ENCODE results near the gene BECN2.
A peak's percentile ranks its signal among the peaks of the same experiment; 100 is the strongest.

BECN2 gene, protein sequence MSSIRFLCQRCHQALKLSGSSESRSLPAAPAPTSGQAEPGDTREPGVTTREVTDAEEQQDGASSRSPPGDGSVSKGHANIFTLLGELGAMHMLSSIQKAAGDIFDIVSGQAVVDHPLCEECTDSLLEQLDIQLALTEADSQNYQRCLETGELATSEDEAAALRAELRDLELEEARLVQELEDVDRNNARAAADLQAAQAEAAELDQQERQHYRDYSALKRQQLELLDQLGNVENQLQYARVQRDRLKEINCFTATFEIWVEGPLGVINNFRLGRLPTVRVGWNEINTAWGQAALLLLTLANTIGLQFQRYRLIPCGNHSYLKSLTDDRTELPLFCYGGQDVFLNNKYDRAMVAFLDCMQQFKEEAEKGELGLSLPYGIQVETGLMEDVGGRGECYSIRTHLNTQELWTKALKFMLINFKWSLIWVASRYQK

GRCh38 chr1:241957692-241958494, at the start of gene BECN2:
Gene BECN2 (plus strand): TSS chr1:241957767. CDS start chr1:241957767, 0 bp downstream.
- DNase-seq = no peak

DNA sequence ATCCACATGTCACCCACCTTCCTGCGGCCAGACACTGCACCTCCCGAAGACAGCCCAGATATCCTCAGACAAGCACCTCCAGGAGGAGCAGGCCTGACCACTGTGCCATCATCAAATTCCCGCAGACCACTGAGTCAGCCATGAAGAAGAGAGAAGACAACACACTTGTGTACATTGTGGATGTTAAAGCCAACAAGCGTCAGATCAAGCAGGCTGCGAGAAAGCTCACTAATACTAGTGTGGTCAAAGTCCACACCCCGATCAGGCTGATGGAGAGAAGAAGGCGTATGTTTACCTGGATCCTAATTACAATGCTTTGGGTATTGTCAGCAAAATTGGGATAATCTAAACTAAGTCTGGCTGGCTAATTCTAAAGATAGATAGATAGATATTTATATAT, 41.4 kb upstream of the BECN2 start:
- DNase-seq = no peak

DNA sequence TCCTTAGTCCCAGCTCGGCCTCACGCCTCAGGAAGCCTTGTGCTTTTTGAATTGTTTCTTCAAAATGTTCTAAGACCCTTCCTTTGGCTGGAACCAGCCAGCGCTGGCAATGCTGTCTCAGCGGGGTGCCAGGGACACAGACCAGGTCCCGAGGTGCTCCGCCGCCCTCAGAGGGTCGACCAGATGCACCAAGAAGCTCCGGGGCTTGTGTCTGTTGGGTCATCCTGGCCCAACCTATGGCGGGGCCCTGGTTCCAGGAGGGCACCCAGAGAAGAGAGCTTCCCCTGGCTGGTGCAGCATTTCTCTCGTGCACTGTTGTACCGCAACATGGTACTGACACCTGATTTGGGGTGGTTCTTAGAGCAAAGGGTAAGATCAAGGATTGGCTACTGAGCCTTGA, 40.1 kb upstream of the BECN2 start:
- DNase-seq = no peak

GRCh38 chr1:241918879-241919278, 38.7 kb upstream of the BECN2 start:
- no peak for DNase-seq

DNA sequence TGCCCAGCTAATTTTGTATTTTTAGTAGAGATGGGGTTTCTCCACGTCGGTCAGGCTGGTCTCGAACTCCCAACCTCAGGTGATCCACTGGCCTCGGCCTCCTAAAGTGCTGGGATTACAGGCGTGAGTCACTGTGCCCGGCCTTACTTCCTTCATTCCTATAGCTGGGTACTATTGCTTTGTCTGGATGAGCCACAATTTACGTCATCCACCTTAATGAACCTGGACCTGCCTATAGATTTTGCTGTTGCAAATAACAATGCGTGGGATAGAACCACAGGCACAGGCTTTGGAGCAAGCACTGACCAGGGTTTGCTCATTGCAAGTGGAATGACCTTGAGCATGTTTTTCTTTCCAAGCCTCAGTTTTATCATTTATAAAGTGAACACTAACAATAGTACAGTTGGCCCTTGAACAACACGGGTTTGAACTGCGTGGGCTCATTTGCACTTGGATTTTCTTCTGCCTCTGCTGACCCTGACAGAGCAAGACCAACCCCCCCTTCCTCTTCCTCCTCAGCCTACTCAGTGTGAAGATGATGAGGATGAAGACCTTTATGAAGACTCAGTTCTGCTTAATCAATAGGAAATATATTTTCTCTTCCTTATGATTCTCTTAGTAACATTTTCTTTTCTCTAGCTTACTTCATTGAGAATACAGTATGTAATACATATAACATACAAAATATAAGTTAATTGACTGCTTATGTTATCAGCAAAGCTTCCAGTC, 33.3 kb upstream of the BECN2 start:
- no peak for DNase-seq

DNA sequence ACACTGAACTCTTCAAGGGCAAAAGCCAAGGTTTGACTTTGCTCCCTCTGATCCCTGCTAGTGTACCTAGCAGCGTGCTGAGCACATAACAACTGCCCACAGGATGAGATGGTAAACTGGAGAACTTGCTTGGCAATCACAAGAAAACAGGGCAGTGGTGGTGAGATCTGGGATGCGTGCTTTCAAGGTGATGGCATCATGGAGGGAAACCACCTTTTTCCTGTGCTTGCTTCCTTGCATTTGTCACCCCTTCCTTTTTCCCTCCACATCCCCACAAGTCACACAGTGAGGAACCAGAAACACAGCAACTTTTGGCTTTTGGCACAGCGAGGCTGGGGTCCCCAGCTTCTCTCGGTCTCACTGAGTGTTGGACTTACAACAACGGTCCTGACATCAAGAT, 31.4 kb upstream of the BECN2 start:
- no peak for DNase-seq

DNA sequence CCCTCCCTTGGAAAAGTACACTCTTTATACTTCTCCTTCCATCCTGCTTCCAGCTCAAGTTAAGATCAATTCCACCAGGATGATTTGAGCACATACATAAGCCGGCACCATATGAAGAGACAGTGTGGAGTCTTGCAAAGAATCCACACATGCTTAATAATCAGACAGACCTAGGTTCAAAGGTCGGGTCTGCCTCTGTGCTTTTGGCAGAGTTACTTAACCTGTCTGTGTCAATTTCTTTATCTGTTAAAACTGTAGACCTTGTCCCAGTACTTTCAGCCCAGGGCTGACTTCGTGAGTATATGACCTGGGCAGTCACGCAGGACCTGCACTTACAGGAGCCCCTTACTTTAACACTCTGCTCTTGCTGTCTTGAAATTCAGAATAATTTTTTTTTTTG, 30.2 kb upstream of the BECN2 start:
- no peak for DNase-seq

- DNase-seq = no peak
Observed at GRCh38 chr1:241932845-241933244, 24.7 kb upstream of the BECN2 start.

DNA sequence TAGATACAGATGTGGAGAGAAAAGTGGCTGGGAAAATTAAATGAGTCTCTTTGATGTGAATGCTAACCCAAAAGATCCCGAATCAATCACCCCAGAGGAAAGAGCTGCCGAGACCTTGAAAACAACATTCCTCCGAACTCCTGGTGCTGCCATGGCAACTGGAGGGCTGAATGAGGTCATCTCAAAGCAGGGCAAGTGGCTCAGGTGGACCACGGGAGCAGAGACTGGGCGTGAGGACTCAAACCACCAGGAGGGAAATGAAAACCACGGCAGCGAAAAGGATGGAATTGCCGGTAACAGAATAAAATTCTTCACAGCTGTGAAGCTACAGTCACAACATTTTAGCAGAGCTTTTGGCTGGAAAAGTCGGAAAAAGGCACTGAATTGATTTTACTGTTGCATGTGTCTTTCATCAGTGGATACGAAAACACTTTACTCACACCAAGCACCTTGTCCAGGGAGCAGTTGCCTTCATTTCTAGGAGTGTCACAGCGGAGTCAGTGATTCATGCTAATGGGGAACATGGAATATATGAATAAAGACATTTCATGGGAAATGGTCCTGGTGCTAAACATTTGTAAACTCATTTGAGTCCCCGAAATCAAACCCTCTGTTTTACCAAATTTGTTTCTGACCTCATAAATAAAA, 23.2 kb upstream of the BECN2 start:
- no peak for DNase-seq

GRCh38 chr1:241934866-241935265, 22.7 kb upstream of the BECN2 start:
- DNase-seq = no peak

DNA sequence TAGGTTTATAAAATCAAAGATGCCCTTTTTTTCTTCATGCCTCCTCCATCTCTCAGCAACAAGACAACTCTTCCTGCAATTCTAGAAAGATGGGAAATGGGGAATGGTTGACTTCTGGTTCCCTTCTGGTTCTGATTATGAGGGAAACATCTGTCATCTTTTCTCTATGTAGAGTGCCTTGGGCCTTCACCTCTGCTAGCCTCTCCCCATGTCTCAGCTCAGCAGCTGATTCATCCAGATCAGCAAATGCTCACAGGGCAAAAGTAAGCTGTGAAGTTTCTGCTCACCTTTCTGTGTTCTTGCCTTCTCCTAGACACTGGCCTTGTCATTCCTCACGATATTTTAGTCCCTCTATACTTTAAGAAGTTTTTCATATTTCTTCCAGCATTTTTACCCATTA, 17.8 kb upstream of the BECN2 start:
- no peak for DNase-seq

GRCh38 chr1:241942738-241943137, 14.8 kb upstream of the BECN2 start:
- DNase-seq = no peak

GRCh38 chr1:241944300-241944699, 13.3 kb upstream of the BECN2 start:
- DNase-seq = no peak

DNA sequence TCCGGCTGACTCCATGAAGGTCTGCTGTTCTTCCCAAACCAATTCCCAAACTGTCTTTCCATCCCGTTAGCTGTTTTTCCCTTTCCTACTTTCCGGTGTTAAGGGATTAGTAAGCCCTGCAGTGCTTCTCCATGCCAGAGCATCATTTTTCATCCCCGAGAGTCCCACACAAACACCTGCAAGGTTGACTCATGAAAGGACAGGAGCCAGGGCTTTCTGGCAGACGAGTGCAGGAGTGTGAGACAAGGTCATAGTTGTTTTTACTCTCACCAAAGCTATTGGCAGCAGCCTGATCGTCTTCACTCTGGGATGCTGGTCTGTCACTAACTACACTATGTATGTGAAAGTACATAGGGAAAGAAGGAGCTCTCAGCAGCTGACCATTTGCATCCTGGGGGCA, 10.2 kb upstream of the BECN2 start:
- no peak for DNase-seq

DNA sequence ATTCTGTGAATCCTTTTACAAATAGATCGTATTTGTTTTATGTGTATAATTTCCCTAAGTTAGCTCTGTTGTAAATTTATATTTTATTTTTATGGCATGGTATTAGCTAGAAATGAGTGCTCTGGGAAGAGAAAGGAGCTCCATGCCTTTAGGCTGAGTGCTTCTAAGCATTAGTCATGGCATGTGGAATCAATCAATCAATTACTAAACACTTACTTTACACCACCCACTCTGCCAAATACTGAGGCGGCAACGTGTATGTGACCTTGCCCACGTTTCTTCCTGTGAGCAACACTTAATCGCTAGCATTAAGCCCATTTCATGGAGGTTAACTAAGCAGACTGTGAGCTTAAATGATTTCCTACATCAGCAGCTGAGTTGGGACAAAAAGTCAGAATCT, 7.2 kb upstream of the BECN2 start:
- no peak for DNase-seq

GRCh38 chr1:241962153-241962552, 4.6 kb downstream of the BECN2 start:
- DNase-seq = no peak

DNA sequence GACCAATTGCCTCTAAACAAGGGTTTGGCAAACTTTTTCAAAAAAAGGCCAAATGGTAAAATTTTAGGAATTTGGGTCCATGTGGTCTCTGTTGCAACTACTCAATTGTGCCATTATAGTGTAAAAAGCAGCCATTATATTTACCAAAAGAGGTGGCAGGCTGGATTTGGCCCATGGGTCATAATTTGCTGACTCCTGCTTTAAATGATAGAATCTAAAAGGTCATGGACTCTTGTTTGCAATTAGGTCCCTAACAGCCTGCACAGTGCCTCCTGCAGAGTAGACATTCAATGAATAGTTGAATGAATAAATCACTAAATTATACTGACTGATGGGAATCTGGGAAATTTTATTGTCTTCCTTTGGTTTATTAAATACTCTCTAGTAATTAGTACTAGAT, 6.2 kb downstream of the BECN2 start:
- no peak for DNase-seq

GRCh38 chr1:241964550-241965282, 7.1 kb downstream of the BECN2 start:
- DNase-seq = no peak

DNA sequence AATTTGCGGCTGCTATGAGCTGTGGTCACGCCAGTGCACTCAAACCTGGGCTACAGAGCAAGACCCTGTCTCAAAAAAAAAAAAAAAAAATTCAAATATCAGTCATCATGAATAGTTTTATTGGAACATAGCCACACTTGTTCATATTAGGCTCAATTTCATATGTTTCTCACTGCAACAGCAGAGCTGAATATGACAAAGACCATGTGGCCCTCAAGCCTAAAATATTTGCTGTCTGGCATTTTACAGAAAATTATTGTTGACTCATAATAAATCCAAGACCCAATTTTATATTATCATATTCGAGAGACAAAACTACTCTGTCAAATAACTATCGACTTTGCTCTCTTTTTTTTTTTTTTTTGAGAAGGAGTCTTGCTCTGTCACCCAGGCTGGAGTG, 11.0 kb downstream of the BECN2 start:
- DNase-seq = no peak

DNA sequence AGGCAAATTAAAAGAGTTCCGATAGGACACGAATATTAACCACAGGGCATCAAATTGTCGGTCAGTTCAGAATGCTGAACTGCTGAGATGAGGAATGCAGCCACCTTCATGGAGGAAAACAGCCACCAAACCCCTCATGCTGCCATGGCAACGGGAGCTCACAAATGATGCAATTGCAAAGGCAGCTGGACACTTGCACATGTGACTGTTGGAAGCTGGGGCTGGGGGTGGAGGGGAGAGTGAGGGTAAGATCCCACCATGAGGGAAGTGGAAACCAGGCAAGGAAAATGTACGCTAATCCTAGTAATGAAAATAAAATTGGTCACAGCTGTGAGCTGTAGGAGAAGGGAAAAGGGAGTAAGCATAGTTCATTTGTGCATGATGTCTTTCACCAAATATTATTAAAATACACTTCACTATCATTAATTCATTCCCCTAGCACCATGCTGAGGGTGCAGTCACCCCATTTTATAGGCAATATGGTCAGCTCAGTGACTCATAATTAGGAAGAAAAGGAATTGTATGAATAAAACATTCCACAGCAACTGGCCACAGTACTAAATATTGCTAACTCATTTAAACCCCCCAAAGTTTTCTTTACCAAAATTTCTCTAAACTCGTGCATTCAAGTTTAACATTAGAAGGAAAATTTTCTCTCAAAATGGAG, 15.3 kb downstream of the BECN2 start:
- DNase-seq = peak; percentile 54

DNA sequence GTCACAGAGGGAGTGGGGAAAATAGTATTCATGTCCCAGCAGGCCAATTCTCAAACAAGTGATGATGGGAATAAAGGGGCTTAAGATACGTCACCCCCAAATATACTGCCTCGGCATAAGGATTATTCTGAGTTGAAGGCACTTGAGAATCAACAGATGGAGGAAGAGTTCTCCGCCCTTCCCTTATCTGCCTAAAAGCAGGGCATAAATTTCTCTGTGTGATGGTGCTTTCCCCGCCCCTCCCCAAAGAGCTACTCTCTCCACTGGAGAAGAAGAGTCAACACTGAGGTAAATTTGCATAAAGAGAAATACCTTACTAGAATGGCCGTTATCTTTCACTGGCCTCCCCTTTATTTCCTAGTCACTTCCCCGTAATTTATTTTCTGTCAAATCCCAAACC, 18.7 kb downstream of the BECN2 start:
- peak; percentile 41 for DNase-seq

DNA sequence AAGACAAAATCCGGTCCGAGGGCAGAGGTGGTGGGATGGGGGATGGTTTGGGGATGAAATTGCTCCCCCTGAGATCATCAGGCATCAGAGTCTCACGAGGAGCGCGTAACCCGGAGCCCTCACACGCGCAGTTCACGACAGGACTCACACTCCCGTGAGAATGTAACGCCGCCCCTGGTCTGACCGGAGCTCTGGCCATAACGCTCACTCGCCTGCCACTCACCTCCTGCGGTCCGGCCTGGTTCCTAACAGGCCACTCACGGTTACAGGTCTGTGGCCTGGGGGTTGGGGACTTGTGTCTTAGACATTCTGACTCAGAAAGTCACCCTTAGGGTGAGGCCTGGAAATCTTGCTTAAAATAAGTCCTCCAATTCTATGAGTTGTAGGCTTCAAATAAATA, 21.5 kb downstream of the BECN2 start:
- DNase-seq = no peak

Data from OCI-M1 (cell line).